Dermis blood vessel endothelial cell (primary cell): ENCODE results near the gene TNRC18. TPM values are rescaled to one million over a fixed set of nuclear protein-coding genes. Genes with fewer than 3 reads are reported as not detected.
"Not testable (repeated sequence)": the region's sequence is repeated elsewhere in the genome, so short reads cannot be mapped to it uniquely, and the experiment has no call there.

Experiments
- DNase-seq: peaks from one replicate; pipeline ENCODE4 v3.0.0; 2010
- total RNA-seq: library from RNA; depleted of rRNA; stranded (reverse); fragments of >200 nt; gene quantifications from 2 replicates; pipeline ENCODE4 v1.2.3, GENCODE V29; 2014

Gene TNRC18
- total RNA-seq, 1 donor from 2014 or later = 42.5 TPM

DNA sequence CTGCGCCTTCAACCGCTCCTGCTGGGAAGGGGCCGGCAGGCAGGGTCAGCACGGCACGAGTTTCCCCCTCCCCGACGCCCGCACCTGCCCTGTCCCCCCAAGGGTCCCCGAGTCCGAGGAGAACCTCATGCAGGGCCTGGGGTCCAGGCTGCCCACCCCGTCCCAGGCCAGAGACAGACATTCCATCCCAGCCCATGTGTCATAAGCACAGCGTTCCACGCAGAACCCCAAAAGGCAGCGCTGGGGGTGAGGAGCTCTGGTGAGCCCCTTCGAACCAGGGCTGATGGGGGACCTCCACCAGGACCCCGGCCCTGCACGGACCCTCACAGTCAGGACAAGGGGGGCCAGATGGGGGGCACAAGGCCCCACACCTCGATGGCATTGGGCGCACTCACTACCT lies 49.2 kb downstream of the TNRC18 start:
- DNase-seq = no peak

- DNase-seq = no peak
Measured at GRCh38 chr7:5373300-5373699, 50.3 kb downstream of the TNRC18 start.

- no peak for DNase-seq
Measured at GRCh38 chr7:5370454-5371353, 52.9 kb downstream of the TNRC18 start.

- no peak for DNase-seq
Measured at GRCh38 chr7:5367661-5368060, 56.0 kb downstream of the TNRC18 start.

GRCh38 chr7:5365976-5366625 lies 57.5 kb downstream of the TNRC18 start:
- DNase-seq = peak; percentile 85

- no peak for DNase-seq
Measured at GRCh38 chr7:5363729-5364128, 59.9 kb downstream of the TNRC18 start.

DNA sequence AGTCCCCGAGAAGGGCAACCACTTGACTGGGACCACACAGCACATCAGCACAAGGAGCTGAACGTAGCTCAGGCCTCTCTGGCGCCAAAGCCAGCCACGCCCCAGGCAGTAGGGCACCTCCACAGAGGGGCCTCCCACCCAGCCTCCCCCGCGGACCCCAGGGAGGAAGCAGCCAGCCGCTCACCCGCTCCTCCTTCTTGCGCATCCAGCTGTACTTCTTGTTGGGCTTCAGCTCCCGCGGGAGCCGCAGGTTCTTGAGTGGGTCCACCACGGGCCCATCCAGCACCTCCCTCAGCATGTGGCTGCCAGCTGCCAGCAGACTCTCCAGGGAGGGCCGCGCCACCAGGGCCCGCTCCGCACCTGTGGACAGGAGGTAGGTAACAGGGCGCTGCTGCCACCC lies 61.2 kb downstream of the TNRC18 start:
- DNase-seq = no peak

- no peak for DNase-seq
Measured at GRCh38 chr7:5361446-5362127, 62.0 kb downstream of the TNRC18 start.

- no peak for DNase-seq
Measured at GRCh38 chr7:5360971-5361370, 62.7 kb downstream of the TNRC18 start.

DNA sequence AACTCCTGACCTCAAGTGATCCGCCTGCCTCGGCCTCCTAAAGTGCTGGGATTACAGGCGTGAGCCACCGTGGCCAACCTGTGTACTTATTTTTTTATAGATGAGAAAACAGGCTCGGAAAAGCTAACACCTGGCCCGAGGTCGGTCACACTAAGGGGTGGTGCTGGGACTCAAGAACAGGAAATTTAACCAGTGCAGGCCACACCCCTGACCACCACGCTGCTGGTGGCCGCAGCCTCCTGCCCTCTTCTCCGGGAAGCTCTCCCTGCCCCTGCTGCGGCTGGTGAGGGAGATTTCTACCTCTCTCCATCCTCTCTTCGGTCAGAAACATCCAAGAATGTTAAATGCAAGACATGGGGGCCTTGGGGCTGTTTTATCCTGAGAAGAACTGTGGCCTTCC lies 63.2 kb downstream of the TNRC18 start:
- DNase-seq = no peak

- DNase-seq = not testable (repeated sequence)
Measured at GRCh38 chr7:5360021-5360420, 63.6 kb downstream of the TNRC18 start.

DNA sequence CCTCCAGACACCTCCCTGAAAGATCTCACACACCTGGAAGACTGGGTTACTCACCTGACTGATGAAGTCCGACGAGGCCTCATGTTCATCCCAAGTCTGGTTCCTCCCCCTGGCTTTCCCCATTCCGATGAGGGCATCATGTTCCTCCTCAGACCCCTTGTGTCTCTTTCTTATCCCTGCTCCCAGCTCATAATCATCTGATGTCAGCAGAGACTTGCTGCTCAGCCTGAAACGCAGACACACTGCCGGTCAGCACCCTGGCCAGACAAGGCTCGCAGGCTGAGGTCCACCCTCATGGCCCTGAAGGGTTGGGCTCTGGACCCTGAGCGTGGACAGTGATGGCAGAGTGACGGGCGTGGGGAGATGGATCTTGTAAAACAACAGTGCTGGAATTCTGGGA lies 64.3 kb downstream of the TNRC18 start:
- no peak for DNase-seq

GRCh38 chr7:5357951-5358350 lies 65.7 kb downstream of the TNRC18 start:
- no peak for DNase-seq

DNA sequence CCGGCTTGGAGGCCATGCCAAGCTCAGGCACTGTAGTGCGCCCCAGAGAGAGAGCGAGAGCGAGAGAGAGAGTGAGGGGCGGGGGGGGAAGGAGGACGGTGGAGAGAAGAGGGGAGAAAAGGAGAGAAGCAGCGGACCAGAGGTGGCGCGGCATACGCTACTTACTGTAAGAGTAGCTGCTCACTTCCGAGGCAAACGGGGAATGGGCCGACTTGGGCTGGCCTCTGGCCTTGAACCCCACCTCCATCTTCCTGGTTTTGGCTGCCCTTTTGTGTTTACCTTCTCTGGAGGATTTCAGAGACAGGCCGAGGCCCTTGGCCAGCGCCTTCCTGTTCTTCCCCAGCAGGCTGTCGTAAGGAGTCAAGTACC lies 66.9 kb downstream of the TNRC18 start:
- no peak for DNase-seq

GRCh38 chr7:5354460-5355232 lies 69.0 kb downstream of the TNRC18 start:
- no peak for DNase-seq

DNA sequence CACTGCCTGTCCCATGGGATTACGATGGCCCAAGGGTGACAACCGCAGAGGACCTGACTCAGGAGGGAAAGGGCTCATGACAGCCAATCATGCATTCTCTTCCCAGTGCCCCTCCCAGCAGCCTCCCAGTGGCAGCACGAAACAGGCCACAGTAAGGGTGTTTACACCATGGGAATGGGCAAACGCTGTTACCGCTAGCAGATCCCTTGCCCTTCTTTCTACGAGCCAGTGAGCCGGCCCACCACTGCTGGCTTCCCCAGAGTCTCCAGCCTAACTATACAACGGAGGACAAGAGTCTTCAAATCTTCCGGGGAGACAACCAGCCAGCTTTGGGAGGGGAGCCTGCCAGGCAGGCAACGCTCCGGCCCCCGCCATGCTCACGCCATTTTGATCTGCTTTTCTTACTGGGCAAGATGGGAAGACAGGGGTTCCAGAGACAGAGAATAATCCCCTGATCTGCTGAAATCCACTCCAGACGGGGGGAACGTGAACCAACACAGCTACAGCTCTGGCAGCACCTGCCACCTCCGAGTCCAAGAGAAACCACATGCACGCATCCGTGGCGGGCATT lies 71.1 kb downstream of the TNRC18 start:
- DNase-seq = no peak

GRCh38 chr7:5351507-5352265 lies 71.9 kb downstream of the TNRC18 start:
- no peak for DNase-seq

GRCh38 chr7:5350600-5351385 lies 72.8 kb downstream of the TNRC18 start:
- no peak for DNase-seq

DNA sequence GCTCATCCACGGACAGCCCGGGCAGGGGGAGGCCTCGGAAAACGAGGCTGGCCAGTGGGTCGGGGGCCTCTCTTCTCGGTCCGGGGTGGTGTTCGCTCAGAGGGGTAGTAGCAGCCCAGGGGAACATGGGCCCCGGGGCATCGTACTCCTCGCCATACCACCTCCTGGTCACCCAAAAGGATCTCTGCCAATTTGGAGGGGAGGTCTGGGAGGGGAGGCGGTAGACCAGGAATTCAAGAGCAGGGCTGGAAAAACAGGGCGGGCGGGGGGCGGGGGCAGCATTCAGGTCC lies 73.5 kb downstream of the TNRC18 start:
- no peak for DNase-seq

- no peak for DNase-seq
Measured at GRCh38 chr7:5349437-5350173, 74.0 kb downstream of the TNRC18 start.
